HEK293 (cell line): ENCODE data around the gene H2AZ2.
A peak's percentile ranks its signal among the peaks of the same experiment; 100 is the strongest.
"Not testable (repeated sequence)": the region's sequence is repeated elsewhere in the genome, so short reads cannot be mapped to it uniquely, and the experiment has no call there.

Experiments used
- CTCF ChIA-PET: fragments of 350-600 bp; formaldehyde crosslinking; extraction: SDS; loops from one replicate; lab custom pipeline; 2021; ENCODE audit warnings: antibody characterized with exemption; lab: Yijun Ruan, JAX
- POLR2A ChIA-PET: fragments of 300-600 bp; formaldehyde crosslinking; extraction: SDS; loops from one replicate; lab custom pipeline; 2020; ENCODE audit warnings: antibody characterized with exemption, inconsistent platforms; lab: Yijun Ruan, JAX
- H3K27ac ChIP-seq: fragments of 200-500 bp; sonication (Bioruptor generic); 2 replicates; pipeline ENCODE4 v1.5.1; 2014; ENCODE audit warnings: low read depth, low read length, control low read depth, inconsistent platforms; ENCODE audit errors: extremely low read depth
- H3K36me3 ChIP-seq, 2 experiments: fragments of 200-500 bp in 1 of 2; sonication (Bioruptor generic) in 1 of 2; 1 replicate in 1 of 2; 2 replicates in 1 of 2; pipeline ENCODE4 v1.5.1; 2014 to 2017; ENCODE audit warnings: inconsistent platforms in 2 of 2, low read length in 2 of 2; ENCODE audit not compliant: control insufficient read depth in 2 of 2, insufficient read depth in 1 of 2
- H3K4me1 ChIP-seq: fragments of 200-500 bp; sonication (Bioruptor generic); 2 replicates; pipeline ENCODE4 v1.5.1; 2014; ENCODE audit warnings: mild to moderate bottlenecking, low read length, inconsistent platforms; ENCODE audit not compliant: control insufficient read depth, insufficient read depth
- H3K4me3 ChIP-seq: 2 replicates; pipeline ENCODE4 v1.5.1; 2011; ENCODE audit warnings: low read depth, mild to moderate bottlenecking, control low read depth, low read length, moderate library complexity
- H3K9me3 ChIP-seq: fragments of 200-500 bp; sonication (Bioruptor generic); 2 replicates; pipeline ENCODE4 v1.5.1; 2014; ENCODE audit warnings: low read depth, low read length, inconsistent platforms; ENCODE audit not compliant: control insufficient read depth, insufficient read depth
- ATF2 ChIP-seq: fragments of 450-650 bp; formaldehyde crosslinking; IDR thresholded peaks from 2 replicates; pipeline ENCODE4 v1.5.1; 2016; ENCODE audit warnings: missing biosample characterization, missing genetic modification characterization, low read depth
- INSM2 ChIP-seq: fragments of 450-650 bp; formaldehyde crosslinking; IDR thresholded peaks from 2 replicates; pipeline ENCODE4 v1.5.1; 2016; ENCODE audit warnings: missing biosample characterization, missing genetic modification characterization
- KLF8 ChIP-seq: fragments of 450-650 bp; formaldehyde crosslinking; IDR thresholded peaks from 2 replicates; pipeline ENCODE4 v1.5.1; 2016; ENCODE audit warnings: missing biosample characterization, missing genetic modification characterization
- PRDM6 ChIP-seq: fragments of 450-650 bp; formaldehyde crosslinking; IDR thresholded peaks from 2 replicates; pipeline ENCODE4 v1.5.1; 2017; ENCODE audit warnings: missing biosample characterization, missing genetic modification characterization
- REPIN1 ChIP-seq: fragments of 450-650 bp; formaldehyde crosslinking; IDR thresholded peaks from 2 replicates; pipeline ENCODE4 v1.5.1; 2017; ENCODE audit warnings: missing biosample characterization, missing genetic modification characterization, low read depth
- ZBTB11 ChIP-seq: fragments of 450-650 bp; formaldehyde crosslinking; conservative IDR thresholded peaks from 2 replicates; pipeline ENCODE4 v1.5.1; 2016; ENCODE audit warnings: low read depth, missing biosample characterization, missing genetic modification characterization
- ZNF175 ChIP-seq: fragments of 450-650 bp; formaldehyde crosslinking; IDR thresholded peaks from 2 replicates; pipeline ENCODE4 v1.5.1; 2016; ENCODE audit warnings: missing biosample characterization, missing genetic modification characterization
- ZNF335 ChIP-seq: fragments of 450-650 bp; formaldehyde crosslinking; conservative IDR thresholded peaks from 2 replicates; pipeline ENCODE4 v1.5.1; 2016; ENCODE audit warnings: missing biosample characterization, missing genetic modification characterization
- ZNF585B ChIP-seq: fragments of 450-650 bp; formaldehyde crosslinking; IDR thresholded peaks from 2 replicates; pipeline ENCODE4 v1.5.1; 2016; ENCODE audit warnings: missing biosample characterization, missing genetic modification characterization
- ZNF629 ChIP-seq: fragments of 450-650 bp; formaldehyde crosslinking; IDR thresholded peaks from 2 replicates; pipeline ENCODE4 v1.5.1; 2017; ENCODE audit warnings: missing biosample characterization, missing genetic modification characterization
- ZNF677 ChIP-seq: fragments of 450-650 bp; IDR thresholded peaks from 2 replicates; pipeline ENCODE4 v1.5.0; 2018; ENCODE audit warnings: missing biosample characterization, mild to moderate bottlenecking, missing genetic modification characterization, moderate library complexity
- ZNF777 ChIP-seq: fragments of 450-650 bp; formaldehyde crosslinking; IDR thresholded peaks from 2 replicates; pipeline ENCODE4 v1.5.1; 2017; ENCODE audit warnings: missing biosample characterization, missing genetic modification characterization, borderline replicate concordance
- ZNF843 ChIP-seq: fragments of 450-650 bp; formaldehyde crosslinking; IDR thresholded peaks from 2 replicates; pipeline ENCODE4 v1.5.1; 2016; ENCODE audit warnings: missing biosample characterization, missing genetic modification characterization

Gene H2AZ2

GRCh38 chr7:44861949-44862348 is 14.1 kb upstream of the H2AZ2 start:
- CTCF ChIA-PET = interaction anchor here (0.7 to 1.2 kb wide), 3 partner anchors 11 to 128 kb away, joined by 3 read pairs; no protein-coding TSS in a partner anchor
- not testable (repeated sequence) for H3K27ac ChIP-seq, H3K4me1 ChIP-seq, H3K4me3 ChIP-seq, H3K9me3 ChIP-seq, H3K36me3 ChIP-seq
- POLR2A ChIA-PET = interaction anchor here (1.1 kb wide), 1 partner anchor 20 kb away, joined by 5 read pairs; no protein-coding TSS in a partner anchor
- TF ChIP-seq ZNF629 (0 out of 2 replicates have a peak, but pooled peaks have one; percentile 34), KLF8 (0 out of 2 replicates have a peak, but pooled peaks have one; percentile 25)

GRCh38 chr7:44858161-44858560 is 10.3 kb upstream of the H2AZ2 start:
- Histone ChIP-seq H3K4me3 (no peak overlapping the region), H3K9me3 (no peaks in the 10 kb centered on the region), H3K36me3 (no peaks in the 10 kb centered on the region), H3K27ac (no peak overlapping the region), H3K4me1 (no peaks in the 10 kb centered on the region)
- POLR2A ChIA-PET = interaction anchor here (0.6 to 2.0 kb wide), 3 partner anchors 10 to 285 kb away, joined by 3 to 7 read pairs (median 4); partner anchors contain the start of genes H2AZ2 and PURB
- TF ChIP-seq PRDM6 (tag by site-specific recombination) (peak; percentile 6; the same call in 1 of the 2 replicates), ZNF677 (tag by site-specific recombination) (no peak)
- CTCF ChIA-PET = interaction anchor here (0.6 to 4.3 kb wide), 5 partner anchors 11 to 277 kb away, joined by 3 to 22 read pairs (median 3); no protein-coding TSS in a partner anchor

- POLR2A ChIA-PET = interaction anchor here (1.3 to 1.5 kb wide), 2 partner anchors 13 to 27 kb away, joined by 3 read pairs; no protein-coding TSS in a partner anchor
- TF ChIP-seq ZNF335 (tag by site-specific recombination) (no peak), ZNF777 (tag by site-specific recombination) (no peak), REPIN1 (tag by site-specific recombination) (no peak), INSM2 (no peak), ZNF175 (tag by site-specific recombination) (no peak)
- Histone ChIP-seq H3K27ac (no peak overlapping the region), H3K4me3 (no peak overlapping the region), H3K9me3 (no peaks in the 10 kb centered on the region), H3K36me3 (no peaks in the 10 kb centered on the region), H3K4me1 (no peaks in the 10 kb centered on the region)
- CTCF ChIA-PET = interaction anchor here (0.6 to 1.8 kb wide), 7 partner anchors 12 to 281 kb away, joined by 3 to 9 read pairs (median 3); no protein-coding TSS in a partner anchor
Observed at GRCh38 chr7:44854644-44855364, 6.9 kb upstream of the H2AZ2 start.

- Histone ChIP-seq H3K9me3 (no peaks in the 10 kb centered on the region), H3K36me3 (no peaks in the 10 kb centered on the region), H3K4me3 (no peak overlapping the region), H3K27ac (no peak overlapping the region), H3K4me1 (peaks cover 5% of the 10 kb centered on the region; the same call in 1 of the 2 replicates)
- ChIA-PET CTCF (interaction anchor here (0.6 to 1.3 kb wide), 4 partner anchors 10 to 958 kb away, joined by 3 to 4 read pairs (median 4); no protein-coding TSS in a partner anchor), POLR2A (no interaction called here)
- TF ChIP-seq ATF2 (tag by site-specific recombination) (no peak), ZNF585B (tag by site-specific recombination) (no peak), ZNF843 (no peak), ZBTB11 (no peak)
Observed at GRCh38 chr7:44853391-44853790, 5.5 kb upstream of the H2AZ2 start.
